ENCODE measurements around the gene CEP78.

Gene CEP78

GRCh38 chr9:78288214-78288892 lies 52.5 kb downstream of the CEP78 start:
- Mint-ChIP-seq H3K36me3 (no peaks in the 10 kb centered on the region), H3K9me3 (ENCODE audit: low read depth) (no peaks in the 10 kb centered on the region), H3K27me3 (no peaks in the 10 kb centered on the region), H3K27ac (no peak overlapping the region), H3K4me1 (ENCODE audit: low read depth) (peaks cover 8% of the 10 kb centered on the region), H3K4me3 (no peak overlapping the region)

DNA sequence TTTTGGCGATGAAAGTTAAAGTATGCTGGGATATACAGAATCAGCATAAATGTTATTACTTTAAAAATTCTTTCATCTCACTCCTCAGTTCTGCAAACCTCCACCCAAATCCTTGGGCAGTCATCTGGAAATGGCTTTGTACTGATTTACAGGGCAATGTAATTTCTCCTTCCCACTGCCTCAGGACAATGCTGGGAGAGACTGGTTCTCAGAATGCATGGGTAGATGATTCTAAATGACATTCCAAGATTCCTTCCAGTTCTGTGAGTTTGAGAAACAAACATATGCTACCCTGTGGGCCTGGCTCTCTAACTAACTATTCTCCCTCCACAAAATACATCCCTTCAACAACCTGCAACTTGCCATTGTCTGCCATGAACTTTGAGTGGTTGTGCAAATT lies 53.6 kb downstream of the CEP78 start:
- no peak overlapping the region for H3K27ac Mint-ChIP-seq
- no peaks in the 10 kb centered on the region for H3K27me3 Mint-ChIP-seq
- no peak overlapping the region for H3K4me3 Mint-ChIP-seq
- no peaks in the 10 kb centered on the region for H3K36me3 Mint-ChIP-seq
- no peaks in the 10 kb centered on the region for H3K9me3 Mint-ChIP-seq (ENCODE audit: low read depth)
- peaks cover 11% of the 10 kb centered on the region for H3K4me1 Mint-ChIP-seq (ENCODE audit: low read depth)

DNA sequence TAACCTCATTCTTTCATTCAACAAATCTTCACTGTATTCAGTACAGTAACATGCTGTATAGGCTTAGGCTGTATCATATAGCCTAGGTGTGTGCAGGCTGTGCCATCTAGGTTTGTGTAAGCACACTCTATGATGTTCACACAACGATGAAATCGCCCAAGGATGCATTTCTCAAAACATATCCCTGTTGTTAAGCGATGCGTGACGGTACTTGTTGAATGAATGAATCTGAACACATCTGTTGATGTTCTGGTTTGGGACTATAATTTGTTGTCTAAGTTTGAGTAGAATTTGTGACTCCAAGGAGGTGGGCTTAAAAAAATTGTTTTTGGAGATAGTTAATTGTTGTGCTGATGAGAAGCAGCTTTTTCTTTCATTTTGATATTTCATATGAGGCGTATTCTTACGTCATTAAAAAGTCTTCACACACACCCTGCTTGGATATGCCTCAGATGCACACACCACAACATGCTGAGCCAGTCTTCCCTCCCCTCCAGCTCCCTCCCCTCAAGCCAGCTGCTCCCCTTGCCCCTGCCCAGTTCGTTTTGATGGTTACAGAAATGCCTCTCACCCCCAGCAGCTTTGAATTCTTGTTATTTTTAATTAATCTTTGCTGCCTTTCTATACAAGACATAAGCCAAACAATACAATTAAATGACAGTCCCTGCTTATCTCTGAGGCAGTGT lies 55.5 kb downstream of the CEP78 start:
- H3K36me3 Mint-ChIP-seq, result no peaks in the 10 kb centered on the region
- no peak overlapping the region for H3K27ac Mint-ChIP-seq
- H3K4me1 Mint-ChIP-seq (ENCODE audit: low read depth), result peaks cover 20% of the 10 kb centered on the region
- no peaks in the 10 kb centered on the region for H3K27me3 Mint-ChIP-seq
- H3K9me3 Mint-ChIP-seq (ENCODE audit: low read depth), result no peaks in the 10 kb centered on the region
- H3K4me3 Mint-ChIP-seq, result no peak overlapping the region

DNA sequence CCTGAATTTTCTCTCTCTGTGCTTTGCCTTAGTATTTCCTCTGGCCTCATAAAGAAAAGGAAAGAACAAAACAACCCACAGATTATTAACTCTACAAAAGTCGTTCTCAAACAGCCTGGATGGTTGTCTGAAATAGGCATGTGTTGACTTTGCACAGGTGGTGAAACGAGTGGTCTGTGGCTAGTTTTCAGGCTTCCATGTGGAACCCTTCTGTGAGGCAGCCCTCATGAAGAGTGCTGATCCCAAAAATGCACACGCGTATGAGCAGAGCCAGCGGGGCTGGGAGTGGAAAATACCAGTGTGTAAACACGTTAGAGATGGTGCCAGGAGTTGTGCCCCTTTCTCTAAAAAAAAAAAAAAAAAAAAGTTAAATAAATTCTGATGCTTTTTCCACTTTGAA lies 56.2 kb downstream of the CEP78 start:
- H3K27ac Mint-ChIP-seq, result no peak overlapping the region
- peaks cover 23% of the 10 kb centered on the region for H3K4me1 Mint-ChIP-seq (ENCODE audit: low read depth)
- no peaks in the 10 kb centered on the region for H3K9me3 Mint-ChIP-seq (ENCODE audit: low read depth)
- no peaks in the 10 kb centered on the region for H3K36me3 Mint-ChIP-seq
- H3K27me3 Mint-ChIP-seq, result no peaks in the 10 kb centered on the region
- H3K4me3 Mint-ChIP-seq, result no peak overlapping the region

- peaks cover 27% of the 10 kb centered on the region for H3K4me1 Mint-ChIP-seq (ENCODE audit: low read depth)
- H3K9me3 Mint-ChIP-seq (ENCODE audit: low read depth), result no peaks in the 10 kb centered on the region
- H3K27me3 Mint-ChIP-seq, result no peaks in the 10 kb centered on the region
- no peaks in the 10 kb centered on the region for H3K36me3 Mint-ChIP-seq
- peak overlapping the region; percentile 56 for H3K27ac Mint-ChIP-seq
- peak overlapping the region; percentile 83 for H3K4me3 Mint-ChIP-seq
These were observed 57.0 kb downstream of the CEP78 start for GRCh38 chr9:78292716-78293497.

- no peak overlapping the region for H3K27ac Mint-ChIP-seq
- H3K36me3 Mint-ChIP-seq, result peaks cover 2% of the 10 kb centered on the region
- H3K4me3 Mint-ChIP-seq, result peak overlapping the region; percentile 38
- no peaks in the 10 kb centered on the region for H3K9me3 Mint-ChIP-seq (ENCODE audit: low read depth)
- no peaks in the 10 kb centered on the region for H3K27me3 Mint-ChIP-seq
- peaks cover 38% of the 10 kb centered on the region for H3K4me1 Mint-ChIP-seq (ENCODE audit: low read depth)
These were observed 58.7 kb downstream of the CEP78 start for GRCh38 chr9:78294290-78295176.

- Mint-ChIP-seq H3K9me3 (ENCODE audit: low read depth) (no peaks in the 10 kb centered on the region), H3K36me3 (peaks cover 6% of the 10 kb centered on the region), H3K27me3 (no peaks in the 10 kb centered on the region), H3K27ac (no peak overlapping the region), H3K4me1 (ENCODE audit: low read depth) (peaks cover 41% of the 10 kb centered on the region), H3K4me3 (peak overlapping the region; percentile 38)
These were observed 59.3 kb downstream of the CEP78 start for GRCh38 chr9:78295177-78295575.

- Mint-ChIP-seq H3K4me1 (ENCODE audit: low read depth) (peaks cover 43% of the 10 kb centered on the region), H3K4me3 (peak overlapping the region; percentile 93), H3K36me3 (peaks cover 8% of the 10 kb centered on the region), H3K27me3 (no peaks in the 10 kb centered on the region), H3K9me3 (ENCODE audit: low read depth) (no peaks in the 10 kb centered on the region), H3K27ac (peak overlapping the region; percentile 95)
These were observed 59.9 kb downstream of the CEP78 start for GRCh38 chr9:78295731-78296130.

GRCh38 chr9:78296201-78296892 lies 60.5 kb downstream of the CEP78 start:
- H3K27me3 Mint-ChIP-seq, result no peaks in the 10 kb centered on the region
- no peaks in the 10 kb centered on the region for H3K9me3 Mint-ChIP-seq (ENCODE audit: low read depth)
- peaks cover 43% of the 10 kb centered on the region for H3K4me1 Mint-ChIP-seq (ENCODE audit: low read depth)
- peak overlapping the region; percentile 95 for H3K27ac Mint-ChIP-seq
- H3K4me3 Mint-ChIP-seq, result peak overlapping the region; percentile 93
- H3K36me3 Mint-ChIP-seq, result peaks cover 9% of the 10 kb centered on the region

GRCh38 chr9:78296893-78297671 lies 61.2 kb downstream of the CEP78 start, which contains the start of gene PSAT1:
Gene PSAT1, plus strand, starts transcription at chr9:78297125. Its CDS starts 86 bp downstream, at chr9:78297211.
- Mint-ChIP-seq H3K36me3 (peaks cover 14% of the 10 kb centered on the region), H3K4me3 (peak within 1 kb of the TSS; percentile 93), H3K27ac (peak within 1 kb of the TSS; percentile 95), H3K9me3 (ENCODE audit: low read depth) (no peaks in the 10 kb centered on the region), H3K4me1 (ENCODE audit: low read depth) (peaks cover 43% of the 10 kb centered on the region), H3K27me3 (no peaks in the 10 kb centered on the region)

- H3K4me3 Mint-ChIP-seq, result peak overlapping the region; percentile 93
- no peaks in the 10 kb centered on the region for H3K27me3 Mint-ChIP-seq
- peak overlapping the region; percentile 83 for H3K27ac Mint-ChIP-seq
- H3K36me3 Mint-ChIP-seq, result peaks cover 15% of the 10 kb centered on the region
- H3K4me1 Mint-ChIP-seq (ENCODE audit: low read depth), result peaks cover 41% of the 10 kb centered on the region
- H3K9me3 Mint-ChIP-seq (ENCODE audit: low read depth), result no peaks in the 10 kb centered on the region
These were observed 61.7 kb downstream of the CEP78 start for GRCh38 chr9:78297672-78297961.

DNA sequence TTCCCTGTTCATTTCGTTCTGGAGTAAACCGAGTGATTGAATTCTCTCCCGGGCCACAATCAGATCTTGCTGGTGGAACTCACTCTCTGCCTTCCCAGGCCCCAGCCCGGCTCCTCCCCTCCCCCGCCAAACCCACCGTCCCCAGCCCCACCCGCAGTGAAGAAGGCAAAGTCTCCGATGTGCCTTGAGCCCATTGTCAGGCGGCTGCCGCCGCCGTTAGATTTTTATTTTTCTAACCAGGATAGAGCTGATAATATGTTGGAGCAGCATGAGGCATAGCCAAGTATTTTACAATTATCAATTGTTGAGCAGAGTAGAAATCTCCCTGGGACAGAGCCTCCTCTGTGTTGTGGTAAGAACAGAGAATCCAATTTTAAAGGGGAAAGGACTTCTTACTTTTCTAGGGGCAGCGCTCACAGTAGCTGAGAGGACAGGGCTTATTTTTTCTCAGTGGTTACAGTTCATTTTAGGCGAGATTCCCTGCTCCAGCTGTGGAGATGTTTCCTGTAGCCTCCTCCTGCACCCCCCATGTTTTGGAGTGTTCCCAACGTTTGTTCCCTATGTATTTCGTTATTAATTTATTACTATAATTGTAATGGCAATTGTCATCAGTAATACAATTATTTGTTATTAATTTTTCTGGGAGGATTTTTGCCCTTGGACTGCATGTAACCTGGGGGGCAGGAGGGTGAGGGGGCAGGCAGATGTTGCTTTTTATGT lies 62.3 kb downstream of the CEP78 start:
- no peaks in the 10 kb centered on the region for H3K27me3 Mint-ChIP-seq
- peaks cover 35% of the 10 kb centered on the region for H3K4me1 Mint-ChIP-seq (ENCODE audit: low read depth)
- peak overlapping the region; percentile 83 for H3K27ac Mint-ChIP-seq
- H3K9me3 Mint-ChIP-seq (ENCODE audit: low read depth), result no peaks in the 10 kb centered on the region
- peaks cover 15% of the 10 kb centered on the region for H3K36me3 Mint-ChIP-seq
- H3K4me3 Mint-ChIP-seq, result peak overlapping the region; percentile 93

GRCh38 chr9:78300209-78300608 lies 64.3 kb downstream of the CEP78 start:
- Mint-ChIP-seq H3K9me3 (ENCODE audit: low read depth) (no peaks in the 10 kb centered on the region), H3K27ac (no peak overlapping the region), H3K27me3 (no peaks in the 10 kb centered on the region), H3K4me1 (ENCODE audit: low read depth) (peaks cover 33% of the 10 kb centered on the region), H3K4me3 (no peak overlapping the region), H3K36me3 (peaks cover 20% of the 10 kb centered on the region)
